HCT116 (cell line): ENCODE results near the gene CARD14. TPM values are rescaled to one million over a fixed set of nuclear protein-coding genes. Genes with fewer than 3 reads are reported as not detected.

Experiments used
- ATAC-seq: fragments of 200-7000 bp; cut with Tn5 transposase; 2 replicates; pipeline ENCODE4 v1.9.1; 2020; ENCODE audit warnings: mild to moderate bottlenecking, moderate library complexity
- BruUV-seq: library from RNA; stranded (reverse); fragments of 400-500 nt; replicated peaks from 2 replicates; lab custom pipeline; 2021; lab: Mats Ljungman, UMichigan
- CTCF ChIA-PET: fragments of 300-600 bp; sonication (Branson Sonifier 250); formaldehyde crosslinking; loops from one replicate; lab custom pipeline; 2021; ENCODE audit warnings: antibody characterized with exemption; lab: Charles Lee
- POLR2A ChIA-PET: fragments of 300-600, 350-600 bp; sonication (Branson Sonifier 250); formaldehyde crosslinking; loops from one replicate; lab custom pipeline; 2021; ENCODE audit warnings: antibody characterized with exemption; lab: Charles Lee
- RAD21 ChIA-PET, 2 experiments: fragments of 300-600 bp; sonication (Branson Sonifier 250); formaldehyde crosslinking; loops; one replicate each; lab custom pipeline; 2023; ENCODE audit warnings: low total read pairs in 2 of 2; ENCODE audit not compliant: uncharacterized antibody in 2 of 2, unreplicated experiment in 2 of 2, low non-redundant PET in 1 of 2; lab: Charles Lee
- DNase-seq: peaks from one replicate; pipeline ENCODE4 v3.0.0-alpha.2; 2010; ENCODE audit warnings: low read depth, low spot score
- H2AFZ ChIP-seq: fragments of 200-600 bp; shearing (Covaris generic), sonication (generic); 2 replicates; pipeline ENCODE4 v1.6.1; 2017; ENCODE audit warnings: low read depth, mixed run types, mixed read lengths, antibody characterized with exemption, low read length; ENCODE audit not compliant: poor library complexity, severe bottlenecking
- H3K27ac ChIP-seq: 2 replicates; pipeline ENCODE4 v1.5.1; 2012; ENCODE audit warnings: low read depth, low read length
- H3K27me3 ChIP-seq: fragments of 200-600 bp; sonication (generic); 2 replicates; pipeline ENCODE4 v1.6.1; 2016; ENCODE audit warnings: mixed run types, low read length, mixed read lengths; ENCODE audit not compliant: insufficient read depth
- H3K36me3 ChIP-seq, 2 experiments: fragments of 200-500 bp in 1 of 2; fragments of 200-600 bp in 1 of 2; sonication (Bioruptor generic) in 1 of 2; sonication (generic) in 1 of 2; 2 replicates each; pipeline versions ENCODE4 v1.5.1 to v1.6.1; 2014 to 2016; ENCODE audit warnings: low read length in 2 of 2, inconsistent platforms in 1 of 2, mixed read lengths in 1 of 2, mixed run types in 1 of 2; ENCODE audit not compliant: insufficient read depth in 2 of 2, control insufficient read depth in 1 of 2
- H3K4me1 ChIP-seq, 2 experiments: fragments of 200-600 bp in 1 of 2; sonication (generic) in 1 of 2; 2 replicates each; pipeline versions ENCODE4 v1.5.1 to v1.6.1; 2012 to 2017; ENCODE audit warnings: low read length in 2 of 2, inconsistent platforms in 1 of 2, mild to moderate bottlenecking in 1 of 2, mixed read lengths in 1 of 2, mixed run types in 1 of 2, moderate library complexity in 1 of 2; ENCODE audit not compliant: insufficient read depth in 2 of 2, control insufficient read depth in 1 of 2
- H3K4me2 ChIP-seq: fragments of 200-600 bp; sonication (generic); 2 replicates; pipeline ENCODE4 v1.6.1; 2017; ENCODE audit warnings: mixed run types, low read length, mixed read lengths
- H3K4me3 ChIP-seq, 2 experiments: fragments of 200-600 bp in 1 of 2; sonication (generic) in 1 of 2; replicated peaks in 1 of 2; 2 replicates each; pipeline ENCODE4 v1.5.1; 2011 to 2016; ENCODE audit warnings: low read length in 2 of 2, control low read depth in 1 of 2, low read depth in 1 of 2, mild to moderate bottlenecking in 1 of 2, mixed read lengths in 1 of 2, mixed run types in 1 of 2
- H3K79me2 ChIP-seq: fragments of 200-600 bp; sonication (generic); 2 replicates; pipeline ENCODE4 v1.6.1; 2017; ENCODE audit warnings: mild to moderate bottlenecking, mixed run types, low read length, moderate library complexity, mixed read lengths; ENCODE audit not compliant: insufficient read depth
- H3K9ac ChIP-seq: fragments of 200-600 bp; sonication (generic); 2 replicates; pipeline ENCODE4 v1.6.1; 2016; ENCODE audit warnings: low read length, mixed read lengths
- H3K9me2 ChIP-seq: fragments of 200-600 bp; sonication (generic), shearing (Covaris generic); 2 replicates; pipeline ENCODE4 v1.6.1; 2017; ENCODE audit warnings: mixed run types, mild to moderate bottlenecking, moderate library complexity; ENCODE audit not compliant: insufficient read depth
- H3K9me3 ChIP-seq, 2 experiments: fragments of 200-500 bp in 1 of 2; fragments of 200-600 bp in 1 of 2; sonication (Bioruptor generic) in 1 of 2; sonication (generic) in 1 of 2; 2 replicates each; pipeline ENCODE4 v1.6.1; 2014 to 2017; ENCODE audit warnings: low read length in 2 of 2, mixed read lengths in 2 of 2, inconsistent platforms in 1 of 2, low read depth in 1 of 2, mild to moderate bottlenecking in 1 of 2, mixed run types in 1 of 2, moderate library complexity in 1 of 2; ENCODE audit not compliant: control insufficient read depth in 1 of 2, insufficient read depth in 1 of 2
- H4K20me1 ChIP-seq: fragments of 200-600 bp; sonication (generic), shearing (Covaris generic); 2 replicates; pipeline ENCODE4 v1.6.1; 2017; ENCODE audit warnings: mixed run types, mild to moderate bottlenecking, moderate library complexity; ENCODE audit not compliant: insufficient read depth
- ATF3 ChIP-seq: IDR thresholded peaks from 2 replicates; pipeline ENCODE4 v1.6.1; 2012
- CBX3 ChIP-seq: IDR thresholded peaks from 2 replicates; pipeline ENCODE4 v1.6.1; 2012; ENCODE audit warnings: low read depth
- CEBPB ChIP-seq: IDR thresholded peaks from 2 replicates; pipeline ENCODE4 v1.6.1; 2012; ENCODE audit warnings: low read depth
- MAX ChIP-seq: IDR thresholded peaks from 2 replicates; pipeline ENCODE4 v1.6.1; 2012
- POLR2A ChIP-seq: IDR thresholded peaks from 2 replicates; pipeline ENCODE4 v1.7.0; 2011; ENCODE audit warnings: borderline replicate concordance; ENCODE audit not compliant: insufficient read depth, insufficient read length; ENCODE audit errors: extremely low read depth
- POLR2AphosphoS5 ChIP-seq: IDR thresholded peaks from 2 replicates; pipeline ENCODE4 v1.6.1; 2011; ENCODE audit warnings: mild to moderate bottlenecking, low read depth, low read length, moderate library complexity
- RAD21 ChIP-seq: IDR thresholded peaks from 2 replicates; pipeline ENCODE4 v1.6.1; 2012; ENCODE audit warnings: low read depth, mild to moderate bottlenecking
- SP1 ChIP-seq: IDR thresholded peaks from 2 replicates; pipeline ENCODE4 v1.6.1; 2012; ENCODE audit warnings: low read depth
- SRF ChIP-seq: IDR thresholded peaks from 2 replicates; pipeline ENCODE4 v1.6.1; 2012; ENCODE audit warnings: low read depth
- YY1 ChIP-seq: IDR thresholded peaks from 2 replicates; pipeline ENCODE4 v1.6.1; 2011; ENCODE audit warnings: low read length, low read depth, moderate library complexity, mild to moderate bottlenecking; ENCODE audit not compliant: insufficient replicate concordance; ENCODE audit errors: extremely low read depth
- ZNF274 ChIP-seq: fragments of 200-500 bp; sonication (Bioruptor generic); IDR thresholded peaks from 2 replicates; pipeline ENCODE4 v1.6.1; 2014; ENCODE audit warnings: mild to moderate bottlenecking, low read depth, low read length, inconsistent platforms
- intact Hi-C: fragments of 100-400 bp; cut with micrococcal nuclease; formaldehyde crosslinking; loops from 2 replicates; pipeline ENCODE4 v1.10.0; 2022
- total RNA-seq: library from RNA; stranded (reverse); gene quantifications from one replicate; pipeline ENCODE4 v1.2.1, GENCODE V29; 2021; ENCODE audit not compliant: unreplicated experiment

The CARD14 gene
- total RNA-seq, 1 experiment from 2014 or later: 0.25 TPM

- Histone ChIP-seq H3K9ac (no peak overlapping the region), H2AFZ (no peak overlapping the region), H3K4me2 (no peak overlapping the region), H3K27me3 (no peaks in the 10 kb centered on the region), H3K4me3 (no peak overlapping the region), H3K27ac (no peak overlapping the region), H3K9me3 (no peaks in the 10 kb centered on the region), H3K36me3 (peaks cover 85 to 93% of the 10 kb centered on the region in 2 experiments), H4K20me1 (no peaks in the 10 kb centered on the region; the same call in 1 of the 2 replicates), H3K79me2 (peaks cover 33% of the 10 kb centered on the region), H3K9me2 (no peaks in the 10 kb centered on the region), H3K4me1 (no peaks in the 10 kb centered on the region)
- ChIA-PET POLR2A (no interaction called here), CTCF (no interaction called here), RAD21 (no interaction called here)
- intact Hi-C loops: no loop called here
- BruUV-seq: no TSS peak
- TF ChIP-seq CEBPB: no peak
- TF ChIP-seq RAD21: no peak
- no peak for TF ChIP-seq SP1
- TF ChIP-seq ATF3: no peak
- TF ChIP-seq ZNF274: no peak
- ATAC-seq: no peak
- no peak for DNase-seq
These were observed 32.7 kb upstream of the CARD14 start for GRCh38 chr17:80137131-80137530.

- no peak overlapping the region for H2AFZ ChIP-seq
- peaks cover 5% of the 10 kb centered on the region; the same call in 1 of the 2 replicates for H4K20me1 ChIP-seq
- ATAC-seq (no peak; the same call in 1 of the 2 replicates), DNase-seq (no peak)
- ChIA-PET CTCF (no interaction called here), POLR2A (no interaction called here), RAD21 (no interaction called here)
- TF ChIP-seq CBX3 (no peak), MAX (no peak), SRF (no peak), YY1 (no peak), POLR2AphosphoS5 (no peak), POLR2A (no peak)
- H3K9me2 ChIP-seq: no peaks in the 10 kb centered on the region
- H3K4me3 ChIP-seq: no peak overlapping the region
- no peaks in the 10 kb centered on the region for H3K4me1 ChIP-seq
- no peak overlapping the region for H3K9ac ChIP-seq
- no TSS peak for BruUV-seq
- no peaks in the 10 kb centered on the region for H3K9me3 ChIP-seq
- H3K27me3 ChIP-seq: no peaks in the 10 kb centered on the region
- peaks cover 95 to 98% of the 10 kb centered on the region in 2 experiments for H3K36me3 ChIP-seq
- intact Hi-C loops: no loop called here
- no peak overlapping the region for H3K4me2 ChIP-seq
- no peak overlapping the region for H3K27ac ChIP-seq
- H3K79me2 ChIP-seq: peaks cover 51% of the 10 kb centered on the region
These were observed 30.9 kb upstream of the CARD14 start for GRCh38 chr17:80138856-80139426.
